ENCODE data around the gene XYLT2. TPM values are rescaled to one million over a fixed set of nuclear protein-coding genes. Genes with fewer than 3 reads are reported as not detected.

XYLT2 gene
- total RNA-seq, 1 experiment from 2014 or later: 28.5 TPM

- no peak for TF ChIP-seq SIN3A (IDR thresholded peaks at IDR 0.05; ENCODE audit: borderline replicate concordance, insufficient read depth, low read depth, low read length)
- TF ChIP-seq, protein P1, sequence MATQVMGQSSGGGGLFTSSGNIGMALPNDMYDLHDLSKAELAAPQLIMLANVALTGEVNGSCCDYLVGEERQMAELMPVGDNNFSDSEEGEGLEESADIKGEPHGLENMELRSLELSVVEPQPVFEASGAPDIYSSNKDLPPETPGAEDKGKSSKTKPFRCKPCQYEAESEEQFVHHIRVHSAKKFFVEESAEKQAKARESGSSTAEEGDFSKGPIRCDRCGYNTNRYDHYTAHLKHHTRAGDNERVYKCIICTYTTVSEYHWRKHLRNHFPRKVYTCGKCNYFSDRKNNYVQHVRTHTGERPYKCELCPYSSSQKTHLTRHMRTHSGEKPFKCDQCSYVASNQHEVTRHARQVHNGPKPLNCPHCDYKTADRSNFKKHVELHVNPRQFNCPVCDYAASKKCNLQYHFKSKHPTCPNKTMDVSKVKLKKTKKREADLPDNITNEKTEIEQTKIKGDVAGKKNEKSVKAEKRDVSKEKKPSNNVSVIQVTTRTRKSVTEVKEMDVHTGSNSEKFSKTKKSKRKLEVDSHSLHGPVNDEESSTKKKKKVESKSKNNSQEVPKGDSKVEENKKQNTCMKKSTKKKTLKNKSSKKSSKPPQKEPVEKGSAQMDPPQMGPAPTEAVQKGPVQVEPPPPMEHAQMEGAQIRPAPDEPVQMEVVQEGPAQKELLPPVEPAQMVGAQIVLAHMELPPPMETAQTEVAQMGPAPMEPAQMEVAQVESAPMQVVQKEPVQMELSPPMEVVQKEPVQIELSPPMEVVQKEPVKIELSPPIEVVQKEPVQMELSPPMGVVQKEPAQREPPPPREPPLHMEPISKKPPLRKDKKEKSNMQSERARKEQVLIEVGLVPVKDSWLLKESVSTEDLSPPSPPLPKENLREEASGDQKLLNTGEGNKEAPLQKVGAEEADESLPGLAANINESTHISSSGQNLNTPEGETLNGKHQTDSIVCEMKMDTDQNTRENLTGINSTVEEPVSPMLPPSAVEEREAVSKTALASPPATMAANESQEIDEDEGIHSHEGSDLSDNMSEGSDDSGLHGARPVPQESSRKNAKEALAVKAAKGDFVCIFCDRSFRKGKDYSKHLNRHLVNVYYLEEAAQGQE (IDR thresholded peaks at IDR 0.05; ENCODE audit: insufficient read depth in 1 of 2, low read depth in 2 of 2, low read length in 1 of 2): no peak
- TF ChIP-seq CTCF (IDR thresholded peaks at IDR 0.05): no peak
- no peak for TF ChIP-seq POLR2AphosphoS5 (IDR thresholded peaks at IDR 0.05; ENCODE audit: low read depth, low read length)
- TF ChIP-seq TCF7L2 (IDR thresholded peaks at IDR 0.05; ENCODE audit: low read depth, low read length): no peak
- no peak overlapping the region for H3K27ac ChIP-seq (ENCODE audit: low read length)
- ATAC-seq: 0 out of 2 replicates have a peak, but pooled peaks have one; percentile 11
- H3K9me3 ChIP-seq (ENCODE audit: control insufficient read depth, insufficient read depth, low read depth, low read length): no peaks in the 10 kb centered on the region
- ChIA-PET CTCF (no interaction called here), POLR2A (no interaction called here)
- in situ Hi-C loops (cut with HindIII; ENCODE audit: low pct_unique_long_range_greater_than_20kb, low sequenced_read_pairs): no loop called here
- DNase-seq (ENCODE audit: low read depth, low spot score): no peak
- intact Hi-C loops (cut with micrococcal nuclease; ENCODE audit: unreplicated experiment): no loop called here
- H3K4me1 ChIP-seq (ENCODE audit: control insufficient read depth, insufficient read depth, low read length): no peaks in the 10 kb centered on the region
- no peaks in the 10 kb centered on the region for H3K27me3 ChIP-seq (ENCODE audit: control insufficient read depth, insufficient read depth, low read length)
- H3K4me3 ChIP-seq (ENCODE audit: low read depth in 2 of 2, low read length in 2 of 2): no peak overlapping the region
- 0 out of 2 replicates have a peak, but pooled peaks cover 2% of the 10 kb centered on the region for H3K36me3 ChIP-seq (ENCODE audit: control insufficient read depth, insufficient read depth, low read length)
- BruUV-seq (replicated peaks): no TSS peak
These were observed 7.0 kb downstream of the XYLT2 start for GRCh38 chr17:50352693-50353599.

DNA sequence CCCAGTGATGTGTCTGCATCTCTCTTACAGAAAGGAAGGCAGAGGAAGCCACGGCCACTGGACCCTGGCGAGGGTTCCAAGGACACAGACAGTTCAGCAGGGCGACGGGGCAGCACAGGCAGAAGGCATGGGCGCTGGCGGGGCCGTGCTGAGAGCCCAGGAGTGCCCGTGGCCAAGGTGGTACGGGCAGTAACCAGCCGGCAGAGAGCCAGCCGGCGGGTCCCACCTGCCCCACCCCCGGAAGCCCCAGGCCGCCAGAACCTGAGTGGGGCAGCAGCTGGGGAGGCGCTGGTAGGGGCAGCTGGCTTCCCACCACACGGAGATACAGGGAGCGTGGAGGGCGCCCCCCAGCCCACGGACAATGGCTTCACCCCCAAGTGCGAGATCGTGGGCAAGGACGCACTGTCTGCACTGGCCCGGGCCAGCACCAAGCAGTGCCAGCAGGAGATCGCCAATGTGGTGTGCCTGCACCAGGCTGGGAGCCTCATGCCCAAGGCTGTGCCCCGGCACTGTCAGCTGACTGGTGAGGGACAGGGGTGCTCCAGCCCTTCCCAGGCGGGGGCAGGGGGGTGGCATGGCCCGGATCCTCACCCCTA, 7.8 kb downstream of the XYLT2 start:
- no peak for DNase-seq (ENCODE audit: low read depth, low spot score)
- no peaks in the 10 kb centered on the region for H3K27me3 ChIP-seq (ENCODE audit: control insufficient read depth, insufficient read depth, low read length)
- intact Hi-C loops (cut with micrococcal nuclease; ENCODE audit: unreplicated experiment): no loop called here
- H3K4me3 ChIP-seq (ENCODE audit: low read depth in 2 of 2, low read length in 2 of 2): no peak overlapping the region
- ChIA-PET POLR2A (interaction anchor here (0.6 kb wide), 1 partner anchor 73 kb away, joined by 4 read pairs; no protein-coding TSS in a partner anchor), CTCF (interaction anchor here (0.6 kb wide), 1 partner anchor 8 kb away, joined by 3 read pairs; no protein-coding TSS in a partner anchor)
- no peak overlapping the region for H3K27ac ChIP-seq (ENCODE audit: low read length)
- no TSS peak for BruUV-seq (replicated peaks)
- ATAC-seq: no peak
- TF ChIP-seq, protein P1 (IDR thresholded peaks at IDR 0.05; ENCODE audit: insufficient read depth in 1 of 2, low read depth in 2 of 2, low read length in 1 of 2): no peak
- TF ChIP-seq SIN3A (IDR thresholded peaks at IDR 0.05; ENCODE audit: borderline replicate concordance, insufficient read depth, low read depth, low read length) (no peak), POLR2AphosphoS5 (IDR thresholded peaks at IDR 0.05; ENCODE audit: low read depth, low read length) (no peak)
- in situ Hi-C loops (cut with HindIII; ENCODE audit: low pct_unique_long_range_greater_than_20kb, low sequenced_read_pairs): no loop called here
- no peaks in the 10 kb centered on the region for H3K9me3 ChIP-seq (ENCODE audit: control insufficient read depth, insufficient read depth, low read depth, low read length)
- no peaks in the 10 kb centered on the region for H3K4me1 ChIP-seq (ENCODE audit: control insufficient read depth, insufficient read depth, low read length)
- H3K36me3 ChIP-seq (ENCODE audit: control insufficient read depth, insufficient read depth, low read length): 0 out of 2 replicates have a peak, but pooled peaks cover 2% of the 10 kb centered on the region

Data from Panc1 (cell line).